Osteocyte (in vitro differentiated cells): Measurements from ENCODE around the gene XIRP1. TPM values are rescaled to one million over a fixed set of nuclear protein-coding genes. Genes with fewer than 3 reads are reported as not detected.

ENCODE experiments used
- DNase-seq: peaks from one replicate; pipeline ENCODE4 v3.0.0; 2021; ENCODE audit warnings: mixed read lengths; ENCODE audit not compliant: unreplicated experiment; ENCODE audit errors: extremely low spot score
- H3K27ac Mint-ChIP-seq: one replicate; pipeline ENCODE4 v1.8.0; 2021; ENCODE audit warnings: mild to moderate bottlenecking, mixed read lengths; ENCODE audit not compliant: unreplicated experiment
- H3K27me3 Mint-ChIP-seq: one replicate; pipeline ENCODE4 v1.8.0; 2021; ENCODE audit warnings: mixed read lengths; ENCODE audit not compliant: unreplicated experiment
- H3K36me3 Mint-ChIP-seq: one replicate; pipeline ENCODE4 v1.8.0; 2021; ENCODE audit warnings: mixed read lengths; ENCODE audit not compliant: unreplicated experiment
- H3K4me1 Mint-ChIP-seq: one replicate; pipeline ENCODE4 v1.8.0; 2021; ENCODE audit warnings: mixed read lengths; ENCODE audit not compliant: unreplicated experiment
- H3K4me3 Mint-ChIP-seq: one replicate; pipeline ENCODE4 v1.8.0; 2021; ENCODE audit warnings: mild to moderate bottlenecking, moderate library complexity, mixed read lengths; ENCODE audit not compliant: unreplicated experiment
- H3K9me3 Mint-ChIP-seq: one replicate; pipeline ENCODE4 v1.8.0; 2021; ENCODE audit warnings: mixed read lengths; ENCODE audit not compliant: unreplicated experiment
- total RNA-seq: library from RNA; stranded (reverse); gene quantifications from 2 replicates; pipeline ENCODE4 v1.2.1, GENCODE V29; 2021
- TF ChIP-seq, protein P1 (sequence below): fragments of 200-600 bp; sonication (generic); IDR thresholded peaks from 2 replicates; pipeline ENCODE4 v1.5.0; 2021; ENCODE audit warnings: antibody characterized with exemption, mild to moderate bottlenecking, moderate library complexity

The XIRP1 gene
- total RNA-seq, 1 donor from 2014 or later, result not detected

DNA sequence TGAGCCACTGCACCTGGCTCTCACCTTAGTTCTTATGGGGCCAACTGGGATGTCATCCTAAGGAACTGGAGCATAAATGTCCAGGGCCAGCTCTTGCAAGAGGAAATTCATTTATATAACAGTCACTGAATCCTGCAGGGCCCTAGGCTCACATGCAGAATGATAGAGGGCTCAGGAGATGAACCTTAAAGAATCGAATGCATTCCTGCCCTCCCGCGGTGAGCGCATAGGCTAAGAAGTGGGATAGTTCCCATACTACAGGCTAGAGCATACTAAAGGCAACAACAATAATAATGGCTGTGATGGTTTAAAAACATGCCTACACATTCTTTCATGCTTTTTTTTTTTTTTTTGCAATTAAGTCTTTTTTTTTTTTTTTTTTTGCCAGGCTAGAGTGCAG lies 21.9 kb downstream of the XIRP1 start:
- H3K36me3 Mint-ChIP-seq, result no peaks in the 10 kb centered on the region
- H3K27ac Mint-ChIP-seq, result no peak overlapping the region
- no peak for DNase-seq
- peaks cover 5% of the 10 kb centered on the region for H3K27me3 Mint-ChIP-seq
- no peak overlapping the region for H3K4me3 Mint-ChIP-seq
- no peaks in the 10 kb centered on the region for H3K9me3 Mint-ChIP-seq
- peaks cover 6% of the 10 kb centered on the region for H3K4me1 Mint-ChIP-seq
- TF ChIP-seq, protein P1, sequence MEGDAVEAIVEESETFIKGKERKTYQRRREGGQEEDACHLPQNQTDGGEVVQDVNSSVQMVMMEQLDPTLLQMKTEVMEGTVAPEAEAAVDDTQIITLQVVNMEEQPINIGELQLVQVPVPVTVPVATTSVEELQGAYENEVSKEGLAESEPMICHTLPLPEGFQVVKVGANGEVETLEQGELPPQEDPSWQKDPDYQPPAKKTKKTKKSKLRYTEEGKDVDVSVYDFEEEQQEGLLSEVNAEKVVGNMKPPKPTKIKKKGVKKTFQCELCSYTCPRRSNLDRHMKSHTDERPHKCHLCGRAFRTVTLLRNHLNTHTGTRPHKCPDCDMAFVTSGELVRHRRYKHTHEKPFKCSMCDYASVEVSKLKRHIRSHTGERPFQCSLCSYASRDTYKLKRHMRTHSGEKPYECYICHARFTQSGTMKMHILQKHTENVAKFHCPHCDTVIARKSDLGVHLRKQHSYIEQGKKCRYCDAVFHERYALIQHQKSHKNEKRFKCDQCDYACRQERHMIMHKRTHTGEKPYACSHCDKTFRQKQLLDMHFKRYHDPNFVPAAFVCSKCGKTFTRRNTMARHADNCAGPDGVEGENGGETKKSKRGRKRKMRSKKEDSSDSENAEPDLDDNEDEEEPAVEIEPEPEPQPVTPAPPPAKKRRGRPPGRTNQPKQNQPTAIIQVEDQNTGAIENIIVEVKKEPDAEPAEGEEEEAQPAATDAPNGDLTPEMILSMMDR, result no peak

DNA sequence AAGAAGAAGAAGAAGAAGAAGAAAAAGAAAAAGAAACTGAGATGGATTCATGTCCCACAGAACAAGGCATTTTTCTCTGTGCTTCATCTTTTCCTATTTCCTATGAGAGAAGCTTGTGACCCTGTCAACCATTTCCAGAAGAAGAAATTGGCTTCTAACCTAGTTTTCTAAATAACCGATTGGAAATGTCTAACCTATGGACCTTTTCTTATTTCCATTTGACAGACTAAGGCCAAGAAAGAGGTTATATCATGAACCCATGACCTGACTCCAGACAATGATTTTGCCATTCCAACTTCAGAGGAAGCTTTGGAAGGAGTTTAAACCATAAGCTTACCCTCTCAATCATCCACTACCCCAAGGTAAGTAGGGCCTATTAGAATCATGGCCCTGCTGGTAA lies 22.7 kb downstream of the XIRP1 start:
- TF ChIP-seq, protein P1, result no peak
- Mint-ChIP-seq H3K4me1 (peaks cover 6% of the 10 kb centered on the region), H3K27me3 (peaks cover 5% of the 10 kb centered on the region), H3K9me3 (no peaks in the 10 kb centered on the region), H3K36me3 (no peaks in the 10 kb centered on the region), H3K27ac (no peak overlapping the region), H3K4me3 (no peak overlapping the region)
- DNase-seq, result no peak

DNA sequence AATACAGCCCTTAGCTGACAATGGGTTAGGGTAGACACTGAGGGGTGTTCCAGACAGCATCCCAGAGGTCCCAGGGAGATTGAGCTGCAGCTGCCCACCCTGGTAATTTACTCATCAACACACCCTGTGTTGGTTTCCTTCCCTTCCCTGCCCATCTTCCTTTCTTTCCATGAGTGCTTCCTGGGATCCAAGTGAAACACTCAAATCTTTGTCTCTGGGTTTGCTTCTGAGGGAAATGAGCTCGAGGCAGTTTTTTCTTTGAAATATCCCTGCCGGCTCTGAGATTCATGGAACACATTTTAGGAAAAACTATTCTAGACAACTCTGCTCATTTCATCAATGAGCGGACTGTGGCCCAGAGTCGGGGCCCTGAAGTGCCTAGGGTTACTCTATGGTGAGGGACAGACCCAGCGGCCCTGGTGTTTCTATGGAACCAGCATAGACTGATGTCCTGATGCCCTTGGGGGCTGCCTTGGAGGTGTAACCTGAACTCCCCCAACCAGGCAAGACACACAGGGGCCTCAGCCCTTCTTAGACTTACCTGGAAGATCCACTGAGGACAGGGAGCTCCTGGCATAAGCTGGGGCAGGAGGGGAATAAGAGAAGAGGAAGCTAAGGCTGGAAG lies 24.1 kb downstream of the XIRP1 start:
- H3K9me3 Mint-ChIP-seq, result peaks cover 4% of the 10 kb centered on the region
- no peak overlapping the region for H3K4me3 Mint-ChIP-seq
- peaks cover under 1% of the 10 kb centered on the region for H3K36me3 Mint-ChIP-seq
- peaks cover 6% of the 10 kb centered on the region for H3K4me1 Mint-ChIP-seq
- H3K27ac Mint-ChIP-seq, result no peak overlapping the region
- DNase-seq, result no peak
- peaks cover 5% of the 10 kb centered on the region for H3K27me3 Mint-ChIP-seq
- TF ChIP-seq, protein P1, result no peak

DNA sequence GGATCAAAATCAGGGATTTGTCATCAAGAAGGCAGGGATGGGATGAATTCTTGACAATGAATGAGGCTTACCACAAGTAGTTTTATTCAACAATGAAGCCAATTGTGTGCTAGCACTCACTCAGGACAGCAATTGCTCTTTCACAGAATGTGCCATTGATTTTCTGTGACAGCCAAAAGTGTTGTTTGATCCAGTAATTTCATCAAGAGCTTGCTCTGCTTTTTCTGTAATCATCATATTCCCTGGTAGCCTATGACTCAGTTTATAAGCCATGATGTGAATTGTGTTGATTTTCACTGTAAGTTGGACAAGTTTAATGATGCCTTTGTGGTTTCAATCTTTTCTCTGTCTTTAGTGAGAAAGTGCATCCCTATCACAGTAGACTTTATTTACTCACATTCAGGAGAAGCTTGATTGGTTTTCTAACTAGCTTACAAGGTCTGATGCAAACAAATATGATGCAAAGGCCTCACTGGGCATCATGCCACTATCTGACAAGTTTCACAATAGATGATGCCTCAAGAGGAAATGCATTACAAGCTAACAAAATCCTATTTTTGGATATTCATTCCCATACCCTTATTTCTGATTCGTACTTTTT lies 25.4 kb downstream of the XIRP1 start:
- H3K27me3 Mint-ChIP-seq, result peaks cover 4% of the 10 kb centered on the region
- no peak for DNase-seq
- H3K36me3 Mint-ChIP-seq, result peaks cover 1% of the 10 kb centered on the region
- peaks cover 6% of the 10 kb centered on the region for H3K4me1 Mint-ChIP-seq
- TF ChIP-seq, protein P1, result no peak
- peaks cover 8% of the 10 kb centered on the region for H3K9me3 Mint-ChIP-seq
- no peak overlapping the region for H3K4me3 Mint-ChIP-seq
- H3K27ac Mint-ChIP-seq, result no peak overlapping the region

DNA sequence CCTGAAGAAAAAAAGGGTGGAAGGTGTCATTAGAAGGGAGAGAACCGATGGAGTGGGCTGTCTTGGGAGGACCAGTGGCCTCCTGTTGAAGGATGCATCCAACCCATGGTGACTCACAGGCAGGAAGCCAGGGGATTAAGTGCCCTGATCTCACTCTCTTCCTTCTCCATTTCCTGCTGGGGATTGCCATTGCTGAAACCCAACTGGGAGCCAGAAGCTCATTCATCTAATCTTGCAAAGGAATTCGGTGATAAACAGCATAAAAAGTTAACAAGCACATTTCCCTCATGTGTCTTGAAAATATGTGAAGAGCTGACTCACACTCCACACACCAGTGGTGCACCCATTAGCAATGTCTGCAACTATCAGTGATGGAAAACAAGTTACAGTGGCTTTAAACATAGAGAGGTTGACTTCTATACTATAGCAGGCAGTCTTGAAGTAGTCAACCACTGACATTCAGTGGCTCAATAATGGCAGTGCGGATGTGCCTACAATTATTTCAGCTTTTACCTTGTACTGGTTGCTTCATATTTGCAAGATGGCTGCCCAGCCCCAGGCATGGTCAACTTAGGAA lies 26.2 kb downstream of the XIRP1 start:
- Mint-ChIP-seq H3K9me3 (peaks cover 8% of the 10 kb centered on the region), H3K36me3 (peaks cover 1% of the 10 kb centered on the region), H3K27me3 (no peaks in the 10 kb centered on the region), H3K4me3 (no peak overlapping the region), H3K4me1 (peaks cover 6% of the 10 kb centered on the region), H3K27ac (no peak overlapping the region)
- no peak for DNase-seq
- TF ChIP-seq, protein P1, result no peak
